ENCODE measurements around the gene CDK6. TPM values are rescaled to one million over a fixed set of nuclear protein-coding genes. Genes with fewer than 3 reads are reported as not detected.

Gene CDK6
- total RNA-seq, 1 experiment from 2014 or later, result 126 TPM

GRCh38 chr7:92698237-92698841 is 138.0 kb downstream of the CDK6 start:
- peak; percentile 92 to 99 for DNase-seq (ENCODE audit: low read depth in 1 of 2, low spot score in 2 of 2)

GRCh38 chr7:92697414-92697813 is 139.0 kb downstream of the CDK6 start:
- Histone ChIP-seq H3K4me1 (replicated peaks) (peaks cover 54% of the 10 kb centered on the region), H3K27ac (peak overlapping the region; percentile 93), H3K4me3 (no peak overlapping the region), H3K27me3 (replicated peaks) (no peaks in the 10 kb centered on the region), H3K9me3 (replicated peaks) (no peaks in the 10 kb centered on the region), H3K36me3 (peaks cover 36% of the 10 kb centered on the region)
- DNase-seq (ENCODE audit: low read depth in 1 of 2, low spot score in 2 of 2), result peak in 1 of 2 experiments; percentile 38

More at GRCh38 chr7:92698237-92698841, 138.0 kb downstream of the CDK6 start:
- Histone ChIP-seq H3K4me3 (no peak overlapping the region), H3K4me1 (replicated peaks) (peaks cover 54% of the 10 kb centered on the region), H3K9me3 (replicated peaks) (no peaks in the 10 kb centered on the region), H3K36me3 (peaks cover 27% of the 10 kb centered on the region), H3K27ac (peak overlapping the region; percentile 93), H3K27me3 (replicated peaks) (no peaks in the 10 kb centered on the region)

- Histone ChIP-seq H3K9me3 (replicated peaks) (no peaks in the 10 kb centered on the region), H3K27me3 (replicated peaks) (no peaks in the 10 kb centered on the region), H3K4me1 (replicated peaks) (peaks cover 54% of the 10 kb centered on the region), H3K36me3 (peaks cover 39% of the 10 kb centered on the region), H3K27ac (peak overlapping the region; percentile 93), H3K4me3 (no peak overlapping the region)
- DNase-seq (ENCODE audit: low read depth in 1 of 2, low spot score in 2 of 2), result no peak
Observed at GRCh38 chr7:92697012-92697411, 139.4 kb downstream of the CDK6 start.

GRCh38 chr7:92696584-92696983 is 139.8 kb downstream of the CDK6 start:
- H3K36me3 ChIP-seq, result peaks cover 39% of the 10 kb centered on the region
- DNase-seq (ENCODE audit: low read depth in 1 of 2, low spot score in 2 of 2), result no peak
- no peaks in the 10 kb centered on the region for H3K9me3 ChIP-seq (replicated peaks)
- H3K4me3 ChIP-seq, result no peak overlapping the region
- H3K27me3 ChIP-seq (replicated peaks), result no peaks in the 10 kb centered on the region
- H3K4me1 ChIP-seq (replicated peaks), result peaks cover 59% of the 10 kb centered on the region
- peak overlapping the region; percentile 93 for H3K27ac ChIP-seq

GRCh38 chr7:92695308-92696261 is 140.8 kb downstream of the CDK6 start:
- DNase-seq (ENCODE audit: low read depth in 1 of 2, low spot score in 2 of 2), result peak; percentile 70 to 92
- no peaks in the 10 kb centered on the region for H3K9me3 ChIP-seq (replicated peaks)
- peak overlapping the region; percentile 33 for H3K4me3 ChIP-seq
- peak overlapping the region; percentile 93 for H3K27ac ChIP-seq
- peaks cover 39% of the 10 kb centered on the region for H3K36me3 ChIP-seq
- H3K27me3 ChIP-seq (replicated peaks), result no peaks in the 10 kb centered on the region
- H3K4me1 ChIP-seq (replicated peaks), result peaks cover 59% of the 10 kb centered on the region

GRCh38 chr7:92694211-92694610 is 142.2 kb downstream of the CDK6 start:
- no peak for DNase-seq (ENCODE audit: low read depth in 1 of 2, low spot score in 2 of 2)
- no peaks in the 10 kb centered on the region for H3K27me3 ChIP-seq (replicated peaks)
- H3K9me3 ChIP-seq (replicated peaks), result no peaks in the 10 kb centered on the region
- H3K4me1 ChIP-seq (replicated peaks), result peaks cover 53% of the 10 kb centered on the region
- H3K27ac ChIP-seq, result peak overlapping the region; percentile 93
- peaks cover 37% of the 10 kb centered on the region for H3K36me3 ChIP-seq
- no peak overlapping the region for H3K4me3 ChIP-seq

GRCh38 chr7:92693519-92693918 is 142.9 kb downstream of the CDK6 start:
- DNase-seq (ENCODE audit: low read depth in 1 of 2, low spot score in 2 of 2), result no peak
- peaks cover 37% of the 10 kb centered on the region for H3K36me3 ChIP-seq
- no peaks in the 10 kb centered on the region for H3K9me3 ChIP-seq (replicated peaks)
- peaks cover 46% of the 10 kb centered on the region for H3K4me1 ChIP-seq (replicated peaks)
- H3K27ac ChIP-seq, result peak overlapping the region; percentile 12; the same call in 1 of the 2 replicates
- H3K4me3 ChIP-seq, result no peak overlapping the region
- H3K27me3 ChIP-seq (replicated peaks), result no peaks in the 10 kb centered on the region

- no peaks in the 10 kb centered on the region for H3K9me3 ChIP-seq (replicated peaks)
- H3K4me1 ChIP-seq (replicated peaks), result peaks cover 30% of the 10 kb centered on the region
- no peak overlapping the region for H3K4me3 ChIP-seq
- H3K36me3 ChIP-seq, result peaks cover 33% of the 10 kb centered on the region
- H3K27me3 ChIP-seq (replicated peaks), result no peaks in the 10 kb centered on the region
- peak overlapping the region; percentile 48 for H3K27ac ChIP-seq
- DNase-seq (ENCODE audit: low read depth in 1 of 2, low spot score in 2 of 2), result peak in 1 of 2 experiments; percentile 60
Observed at GRCh38 chr7:92691578-92691977, 144.8 kb downstream of the CDK6 start.

GRCh38 chr7:92685136-92686042 is 151.0 kb downstream of the CDK6 start:
- no peak overlapping the region for H3K4me3 ChIP-seq
- H3K27ac ChIP-seq, result no peak overlapping the region
- DNase-seq (ENCODE audit: low read depth in 1 of 2, low spot score in 2 of 2), result no peak
- H3K27me3 ChIP-seq (replicated peaks), result no peaks in the 10 kb centered on the region
- H3K36me3 ChIP-seq, result peaks cover 43% of the 10 kb centered on the region
- H3K9me3 ChIP-seq (replicated peaks), result no peaks in the 10 kb centered on the region
- H3K4me1 ChIP-seq (replicated peaks), result peaks cover 14% of the 10 kb centered on the region

- Histone ChIP-seq H3K4me3 (no peak overlapping the region), H3K27ac (no peak overlapping the region), H3K36me3 (peaks cover 39% of the 10 kb centered on the region), H3K27me3 (replicated peaks) (no peaks in the 10 kb centered on the region), H3K9me3 (replicated peaks) (no peaks in the 10 kb centered on the region), H3K4me1 (replicated peaks) (peaks cover 14% of the 10 kb centered on the region)
- no peak for DNase-seq (ENCODE audit: low read depth in 1 of 2, low spot score in 2 of 2)
Observed at GRCh38 chr7:92684274-92684673, 152.1 kb downstream of the CDK6 start.

GRCh38 chr7:92682903-92683539 is 153.4 kb downstream of the CDK6 start:
- no peaks in the 10 kb centered on the region for H3K9me3 ChIP-seq (replicated peaks)
- H3K27me3 ChIP-seq (replicated peaks), result no peaks in the 10 kb centered on the region
- H3K27ac ChIP-seq, result peak overlapping the region; percentile 39
- H3K4me3 ChIP-seq, result no peak overlapping the region
- peak in 1 of 2 experiments; percentile 41 for DNase-seq (ENCODE audit: low read depth in 1 of 2, low spot score in 2 of 2)
- peaks cover 14% of the 10 kb centered on the region for H3K4me1 ChIP-seq (replicated peaks)
- H3K36me3 ChIP-seq, result peaks cover 45% of the 10 kb centered on the region

GRCh38 chr7:92682330-92682729 is 154.0 kb downstream of the CDK6 start:
- peaks cover 14% of the 10 kb centered on the region for H3K4me1 ChIP-seq (replicated peaks)
- H3K36me3 ChIP-seq, result peaks cover 39% of the 10 kb centered on the region
- H3K9me3 ChIP-seq (replicated peaks), result no peaks in the 10 kb centered on the region
- no peak for DNase-seq (ENCODE audit: low read depth in 1 of 2, low spot score in 2 of 2)
- H3K27me3 ChIP-seq (replicated peaks), result no peaks in the 10 kb centered on the region
- H3K27ac ChIP-seq, result peak overlapping the region; percentile 39
- H3K4me3 ChIP-seq, result no peak overlapping the region

- Histone ChIP-seq H3K36me3 (peaks cover 39% of the 10 kb centered on the region), H3K27ac (no peak overlapping the region), H3K4me3 (no peak overlapping the region), H3K9me3 (replicated peaks) (no peaks in the 10 kb centered on the region), H3K27me3 (replicated peaks) (no peaks in the 10 kb centered on the region), H3K4me1 (replicated peaks) (peaks cover 14% of the 10 kb centered on the region)
- DNase-seq (ENCODE audit: low read depth in 1 of 2, low spot score in 2 of 2), result no peak
Observed at GRCh38 chr7:92681633-92682032, 154.7 kb downstream of the CDK6 start.
